Suppressor macrophage treated with lipopolysaccharide for 4 hours (primary cell): ENCODE results near the gene GNPTAB.
A peak's percentile ranks its signal among the peaks of the same experiment; 100 is the strongest.

ENCODE experiments used
- DNase-seq: peaks from one replicate; pipeline ENCODE4 v3.0.0-alpha.2; 2020

The GNPTAB gene

GRCh38 chr12:101729842-101730241, 100.9 kb downstream of the GNPTAB start:
- no peak for DNase-seq

DNA sequence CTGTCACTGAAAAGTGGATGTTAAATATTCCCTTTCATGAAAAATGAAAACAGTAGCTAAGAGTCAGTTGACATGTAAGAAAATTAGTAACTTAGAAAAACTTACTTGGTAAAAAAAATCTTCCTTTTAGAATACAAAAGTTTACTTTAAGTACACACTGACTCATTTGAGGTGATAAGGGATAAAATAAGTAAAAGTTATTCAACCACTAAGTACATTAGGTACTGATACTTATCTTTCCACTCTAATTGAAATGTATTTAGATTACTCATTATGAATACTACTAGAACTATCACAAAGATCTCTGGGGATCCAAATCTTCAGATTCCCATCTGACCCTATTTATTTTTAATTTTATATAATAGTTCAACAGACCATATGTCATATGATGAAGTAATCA, 103.7 kb downstream of the GNPTAB start:
- no peak for DNase-seq

GRCh38 chr12:101722392-101722791, 108.4 kb downstream of the GNPTAB start:
- DNase-seq, result no peak

- no peak for DNase-seq
Measured at GRCh38 chr12:101720118-101720517, 110.6 kb downstream of the GNPTAB start.

DNA sequence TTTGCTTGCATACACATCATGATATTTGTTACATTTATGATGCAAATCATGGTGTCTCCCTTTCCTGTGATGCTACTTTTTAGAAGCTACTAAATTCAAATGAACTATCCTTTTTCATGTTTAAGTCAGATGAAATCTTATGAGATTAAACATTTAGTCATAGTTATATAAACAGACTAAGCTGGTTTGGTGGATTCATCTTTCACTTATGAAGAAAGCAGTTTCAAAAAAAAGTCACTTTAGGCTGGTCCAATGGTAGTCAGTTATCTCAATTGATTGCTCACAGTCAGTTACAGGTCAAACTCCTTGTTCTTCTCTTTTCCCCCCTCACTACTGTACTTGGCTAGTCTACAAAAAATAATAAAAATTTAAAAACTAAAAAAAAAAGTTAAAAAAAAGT, 111.2 kb downstream of the GNPTAB start:
- DNase-seq, result no peak

DNA sequence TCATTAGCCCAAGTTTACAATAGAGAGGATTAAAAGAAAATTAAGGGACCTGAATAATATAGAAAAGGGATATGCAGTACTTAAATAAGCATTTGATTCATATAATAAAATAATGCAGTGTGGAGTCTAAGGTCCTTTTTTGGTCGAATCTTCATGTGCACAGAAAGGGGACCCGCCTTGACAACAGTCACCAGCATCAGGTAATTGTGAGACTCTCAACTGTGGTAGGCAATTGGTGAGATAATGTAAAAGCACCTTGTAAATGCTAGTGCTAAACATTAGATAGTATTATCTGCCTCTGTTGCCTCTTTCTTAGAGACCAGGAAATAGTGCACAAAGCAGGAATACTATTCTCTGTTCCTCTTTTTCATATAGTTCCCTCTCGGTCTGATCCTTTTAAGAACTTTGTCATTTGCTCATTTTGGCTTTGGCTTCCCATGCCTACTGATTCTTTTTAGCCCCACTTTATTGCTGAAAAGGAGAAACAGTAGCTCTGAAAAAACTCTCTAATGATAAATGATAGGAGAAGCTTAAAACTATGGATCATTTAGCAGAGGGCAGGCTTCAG, 115.8 kb downstream of the GNPTAB start:
- peak; percentile 47 for DNase-seq

DNA sequence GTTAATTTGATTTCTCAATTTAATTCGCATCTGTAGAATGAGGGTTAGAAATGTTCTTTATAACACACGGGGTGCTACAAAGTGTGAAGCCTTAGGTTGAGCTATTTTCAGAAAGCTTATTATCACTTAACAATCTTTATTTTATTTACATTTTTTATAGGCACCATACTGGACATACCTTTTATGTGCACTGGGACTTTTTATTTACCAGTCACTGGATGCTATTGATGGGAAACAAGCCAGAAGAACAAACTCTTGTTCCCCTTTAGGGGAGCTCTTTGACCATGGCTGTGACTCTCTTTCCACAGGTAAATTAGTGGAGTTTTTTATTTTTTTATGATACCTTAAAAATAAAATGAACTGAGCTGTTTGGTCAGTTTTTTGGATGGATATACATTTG, 116.8 kb downstream of the GNPTAB start:
- DNase-seq, result no peak

GRCh38 chr12:101713059-101713682, 117.6 kb downstream of the GNPTAB start:
- no peak for DNase-seq

DNA sequence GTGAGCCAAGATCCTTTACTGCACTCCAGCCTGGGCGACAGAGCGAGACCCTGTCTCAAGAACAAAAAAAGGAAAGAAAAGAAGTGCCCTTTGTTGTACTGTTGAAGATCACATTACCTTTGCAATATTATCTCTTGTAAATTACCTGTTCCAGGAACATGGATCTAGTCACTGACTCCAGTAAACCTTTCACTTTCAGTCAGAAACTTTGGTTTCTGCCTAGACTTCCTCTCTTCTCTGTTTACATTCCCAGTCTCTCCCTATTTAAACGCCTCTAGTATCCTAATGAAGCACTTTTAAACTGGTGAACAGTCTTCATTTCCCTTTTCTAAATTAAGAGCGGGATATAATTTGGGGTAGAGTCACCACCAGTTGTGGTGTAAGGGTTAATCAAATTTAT, 120.5 kb downstream of the GNPTAB start:
- no peak for DNase-seq

DNA sequence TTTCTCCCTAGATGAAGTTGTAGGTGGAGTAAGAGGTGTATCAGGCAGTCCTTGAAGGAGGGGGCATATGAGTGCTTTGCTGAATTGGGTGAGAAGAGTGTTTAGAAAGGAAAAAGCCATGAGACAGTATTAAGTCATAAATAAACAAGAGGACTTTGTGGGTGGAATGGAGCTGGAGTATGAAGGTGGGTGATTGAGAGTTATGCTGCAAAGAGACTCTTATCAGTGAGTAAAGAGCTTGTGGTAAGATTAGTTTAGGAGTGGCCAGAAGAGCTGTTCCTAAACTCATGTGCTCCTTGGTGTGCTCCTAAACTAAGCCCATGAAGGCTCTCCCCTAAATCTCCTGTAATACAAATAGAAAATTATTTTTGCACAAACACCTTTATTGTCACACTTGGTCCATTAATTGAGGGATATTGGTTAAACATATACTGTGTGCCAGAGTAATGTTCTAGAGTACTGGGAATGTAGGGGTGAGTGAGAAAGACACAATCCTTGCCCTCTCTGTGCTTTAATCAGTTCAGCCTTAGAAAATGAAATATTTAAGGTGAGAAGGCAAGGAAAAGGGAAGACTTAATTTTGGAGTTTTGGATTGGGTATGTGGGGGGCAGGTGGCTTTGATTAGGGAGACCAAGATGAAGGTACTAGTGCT, 123.5 kb downstream of the GNPTAB start:
- DNase-seq, result no peak

DNA sequence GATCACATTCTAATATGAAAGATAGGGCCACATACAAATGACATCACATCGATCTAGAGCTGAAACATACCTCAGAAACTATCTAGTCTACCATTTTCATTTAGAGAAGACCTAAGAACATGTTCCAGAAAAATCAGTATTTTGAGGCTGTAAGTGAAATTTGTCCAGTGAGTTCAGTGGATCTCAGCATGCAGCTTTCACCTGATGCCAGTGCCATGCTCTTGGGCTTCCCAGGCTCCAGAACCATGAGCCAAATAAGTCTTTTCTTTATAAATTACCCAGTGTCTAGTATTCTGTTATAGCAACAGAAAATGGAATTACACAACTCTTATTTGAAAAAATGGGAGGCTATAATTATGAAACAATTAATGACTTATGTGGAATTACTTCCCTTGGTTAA, 124.4 kb downstream of the GNPTAB start:
- DNase-seq, result no peak

- no peak for DNase-seq
Measured at GRCh38 chr12:101703487-101703886, 127.3 kb downstream of the GNPTAB start.

- no peak for DNase-seq
Measured at GRCh38 chr12:101700299-101700820, 130.4 kb downstream of the GNPTAB start.

DNA sequence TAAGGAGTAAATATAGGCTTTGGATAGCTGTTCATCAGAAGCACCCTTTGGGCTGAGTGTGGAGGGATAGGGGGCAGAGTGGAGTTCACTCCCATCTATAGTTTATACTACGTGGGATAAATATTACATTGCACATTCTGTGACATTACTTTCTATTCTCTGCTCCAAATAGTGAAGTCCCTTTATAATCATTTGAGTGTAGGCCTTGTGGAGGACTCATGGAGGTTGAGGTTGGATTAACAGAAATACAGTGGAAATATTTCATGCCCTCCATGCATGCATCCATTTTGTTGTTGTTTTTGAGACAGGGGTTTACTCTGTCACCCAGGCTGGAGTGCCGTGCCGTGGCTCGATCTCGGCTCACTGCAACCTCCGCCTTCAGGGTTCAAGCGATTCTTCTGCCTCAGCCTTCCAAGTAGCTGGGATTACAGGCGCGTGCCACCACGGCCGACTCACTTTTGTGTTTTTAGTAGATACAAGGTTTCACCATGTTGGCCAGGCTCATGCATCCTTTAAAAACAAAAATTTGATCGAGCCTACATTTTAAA, 131.9 kb downstream of the GNPTAB start:
- no peak for DNase-seq

DNA sequence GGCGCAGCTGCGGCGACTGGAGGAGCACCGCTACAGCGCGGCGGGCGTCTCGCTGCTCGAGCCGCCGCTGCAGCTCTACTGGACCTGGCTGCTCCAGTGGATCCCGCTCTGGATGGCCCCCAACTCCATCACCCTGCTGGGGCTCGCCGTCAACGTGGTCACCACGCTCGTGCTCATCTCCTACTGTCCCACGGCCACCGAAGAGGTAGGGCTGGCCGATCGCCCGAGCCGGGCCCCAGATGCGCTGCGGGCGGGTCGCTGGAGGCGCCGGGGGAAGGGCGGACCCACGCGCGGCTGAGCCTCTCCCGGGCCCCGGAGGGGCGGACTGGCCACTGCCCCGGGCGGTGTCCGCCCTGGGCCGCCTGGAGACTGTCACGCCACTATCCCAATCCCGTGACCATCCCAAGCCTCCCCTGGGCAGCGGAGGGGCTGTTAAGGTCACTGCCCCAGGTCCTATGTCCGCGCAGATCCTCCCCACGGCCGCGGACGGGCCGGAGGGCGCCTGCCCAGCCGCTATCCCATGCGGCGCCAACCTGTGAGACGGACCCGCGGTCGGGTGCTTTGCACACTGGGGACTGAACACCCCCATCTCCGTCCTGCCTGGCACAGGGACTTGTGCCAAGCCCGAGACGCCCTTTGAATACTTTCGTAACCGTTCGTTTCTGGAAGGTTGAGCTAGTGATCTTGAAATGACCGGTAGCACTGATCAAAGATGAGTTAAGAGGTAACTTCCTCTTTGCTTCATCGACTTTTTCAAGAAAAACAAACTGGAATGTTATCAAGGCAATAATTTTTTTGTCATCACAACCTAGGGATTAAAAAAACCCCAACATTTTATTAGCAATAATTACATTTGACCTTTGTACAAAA, 132.6 kb downstream of the GNPTAB start:
- peak; percentile 55 for DNase-seq

GRCh38 chr12:101697197-101697929, 133.4 kb downstream of the GNPTAB start, which contains the start of gene CHPT1:
Gene CHPT1, plus strand, starts transcription at chr12:101697640. Its CDS starts 222 bp downstream, at chr12:101697862.
- DNase-seq, result peak; percentile 50

DNA sequence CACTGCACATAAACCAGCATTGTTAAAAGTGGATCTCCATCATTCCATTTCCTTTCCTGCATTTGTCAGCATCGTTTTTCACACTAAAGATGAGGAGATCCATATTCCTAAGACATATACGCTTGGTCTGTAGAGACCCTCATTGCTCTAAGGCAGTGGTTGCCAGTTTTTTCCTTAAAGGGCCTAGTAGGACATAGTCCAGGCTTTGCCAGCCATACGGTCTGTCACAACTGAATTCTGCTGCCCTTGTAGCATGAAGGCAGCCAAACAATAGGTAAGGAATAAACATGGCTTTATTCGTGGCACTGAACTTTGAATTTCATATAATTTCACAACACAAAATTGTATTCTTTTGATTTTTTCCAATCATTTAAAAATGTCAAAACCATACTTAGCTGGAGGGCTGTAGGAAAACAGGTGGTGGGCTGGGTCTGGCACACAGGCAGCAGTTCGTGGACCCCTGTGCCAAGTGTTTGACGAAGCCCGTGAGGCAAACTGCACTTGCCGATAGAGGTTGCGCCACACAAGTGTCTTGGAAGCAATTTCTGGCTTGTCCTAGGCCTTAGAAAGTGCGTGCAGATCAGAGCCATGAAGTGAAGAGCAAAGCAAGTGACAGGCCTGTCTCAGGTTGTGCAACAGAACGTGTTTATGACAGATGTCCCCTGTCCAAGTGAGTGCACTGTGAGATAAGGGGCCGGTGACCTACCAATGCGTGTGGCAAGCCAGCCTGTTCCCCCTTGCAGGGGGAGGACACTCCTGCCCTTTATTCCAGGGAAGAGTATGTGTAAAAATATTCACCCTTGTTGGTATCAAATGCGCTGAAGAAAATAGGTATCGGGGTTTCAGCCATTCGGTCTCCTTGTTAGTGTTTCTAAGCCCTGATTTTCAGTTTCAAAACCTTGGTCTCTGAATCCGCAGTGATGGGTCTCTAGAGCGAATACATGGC, 134.2 kb downstream of the GNPTAB start:
- peak; percentile 50 for DNase-seq

GRCh38 chr12:101695706-101696105, 135.1 kb downstream of the GNPTAB start:
- no peak for DNase-seq
